Activated CD8-positive, alpha-beta memory T cell treated with anti-CD3 and anti-CD28 coated beads for 48 hours (primary cell): ENCODE results near the gene VARS1.
"Not testable (repeated sequence)": the region's sequence is repeated elsewhere in the genome, so short reads cannot be mapped to it uniquely, and the experiment has no call there.

ENCODE experiments used
- DNase-seq, 3 experiments: peaks; one replicate each; pipeline ENCODE4 v3.0.0-alpha.2; 2020; ENCODE audit warnings: low read depth in 2 of 3, low spot score in 2 of 3

Gene VARS1

GRCh38 chr6:31822036-31822821 is 26.7 kb upstream of the VARS1 start:
- no peak for DNase-seq

DNA sequence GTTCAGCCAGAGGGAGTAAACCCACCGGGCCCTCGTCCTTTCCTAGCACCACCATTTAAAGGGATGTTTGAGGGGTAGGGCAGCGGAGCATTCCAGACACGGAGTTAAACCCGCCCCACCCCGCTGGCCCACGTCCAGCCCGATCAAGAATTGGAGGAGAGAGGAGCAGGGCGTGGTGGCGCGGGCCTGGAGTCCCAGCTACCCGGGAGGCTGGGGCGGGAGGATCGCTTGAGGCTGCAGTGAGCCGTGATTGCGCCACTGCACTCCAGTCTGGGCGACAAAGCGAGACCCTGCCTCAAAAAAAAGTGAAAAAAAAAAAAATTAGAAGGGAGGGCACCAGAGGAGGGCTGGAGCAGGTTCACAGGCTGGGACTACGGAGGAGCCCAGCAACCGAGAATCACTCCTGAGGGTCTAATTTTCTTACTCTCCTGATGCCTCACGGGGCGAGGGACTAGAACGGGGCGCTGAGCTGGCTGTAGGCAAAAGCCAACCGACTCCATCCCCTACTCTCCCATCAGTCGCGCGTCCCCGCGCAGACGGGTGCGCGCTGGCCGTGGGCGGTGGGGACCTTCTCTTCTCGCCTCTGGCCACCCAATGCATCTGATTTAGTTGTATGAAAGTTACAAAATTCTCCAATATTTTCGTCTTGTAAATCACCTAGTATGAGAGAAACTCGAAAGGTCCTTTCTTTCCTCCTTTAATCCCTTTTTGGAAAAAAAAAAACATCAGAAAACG is 25.9 kb upstream of the VARS1 start:
- DNase-seq = no peak

DNA sequence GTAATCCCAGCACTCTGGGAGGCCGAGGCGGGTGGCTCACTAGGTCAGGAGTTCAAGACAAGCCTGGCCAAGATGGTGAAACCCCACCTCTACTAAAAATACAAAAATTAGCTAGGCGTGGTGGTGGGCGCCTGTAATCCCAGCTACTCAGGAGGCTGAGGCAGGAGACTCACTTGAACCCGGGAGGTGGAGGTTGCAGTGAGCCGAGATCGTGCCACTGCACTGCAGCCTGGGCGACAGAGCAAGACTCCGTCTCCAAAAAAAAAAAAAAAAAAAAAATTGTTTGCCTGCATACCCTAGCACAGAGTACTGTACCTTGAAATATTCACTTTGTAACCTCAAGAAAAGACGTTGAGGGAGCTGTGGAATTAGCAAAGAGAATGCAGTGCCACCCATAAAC is 24.8 kb upstream of the VARS1 start:
- DNase-seq = not testable (repeated sequence)

GRCh38 chr6:31819871-31820299 is 24.3 kb upstream of the VARS1 start:
- DNase-seq = no peak

DNA sequence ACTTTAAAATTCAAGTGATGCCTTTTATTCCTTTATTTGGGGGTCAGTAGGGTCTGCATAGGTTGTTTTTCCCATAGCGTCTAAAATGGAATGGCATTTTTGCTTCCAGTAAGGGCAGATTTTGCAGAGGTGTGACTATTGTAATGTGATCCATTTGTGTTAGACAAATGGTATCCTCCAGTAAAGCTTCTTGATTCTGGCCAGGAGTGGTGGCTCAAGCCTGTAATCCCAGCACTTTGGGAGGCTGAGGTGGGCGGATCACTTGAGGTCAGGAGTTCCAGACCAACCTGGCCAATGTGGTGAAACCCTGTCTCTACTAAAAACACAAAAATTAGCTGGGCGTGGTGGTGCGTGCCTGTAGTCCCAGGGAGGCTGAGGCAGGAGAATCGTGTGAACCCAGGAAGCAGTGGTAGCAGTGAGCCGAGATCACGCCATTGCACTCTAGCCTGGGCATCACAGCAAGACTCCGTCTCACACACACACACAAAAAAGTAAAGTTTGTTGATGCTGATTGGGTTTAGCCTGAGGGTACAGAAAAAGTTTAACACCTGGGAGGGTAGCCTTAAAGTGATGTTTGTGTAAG is 22.5 kb upstream of the VARS1 start:
- DNase-seq = not testable (repeated sequence)

GRCh38 chr6:31817133-31817928 is 21.8 kb upstream of the VARS1 start:
- DNase-seq = not testable (repeated sequence)

DNA sequence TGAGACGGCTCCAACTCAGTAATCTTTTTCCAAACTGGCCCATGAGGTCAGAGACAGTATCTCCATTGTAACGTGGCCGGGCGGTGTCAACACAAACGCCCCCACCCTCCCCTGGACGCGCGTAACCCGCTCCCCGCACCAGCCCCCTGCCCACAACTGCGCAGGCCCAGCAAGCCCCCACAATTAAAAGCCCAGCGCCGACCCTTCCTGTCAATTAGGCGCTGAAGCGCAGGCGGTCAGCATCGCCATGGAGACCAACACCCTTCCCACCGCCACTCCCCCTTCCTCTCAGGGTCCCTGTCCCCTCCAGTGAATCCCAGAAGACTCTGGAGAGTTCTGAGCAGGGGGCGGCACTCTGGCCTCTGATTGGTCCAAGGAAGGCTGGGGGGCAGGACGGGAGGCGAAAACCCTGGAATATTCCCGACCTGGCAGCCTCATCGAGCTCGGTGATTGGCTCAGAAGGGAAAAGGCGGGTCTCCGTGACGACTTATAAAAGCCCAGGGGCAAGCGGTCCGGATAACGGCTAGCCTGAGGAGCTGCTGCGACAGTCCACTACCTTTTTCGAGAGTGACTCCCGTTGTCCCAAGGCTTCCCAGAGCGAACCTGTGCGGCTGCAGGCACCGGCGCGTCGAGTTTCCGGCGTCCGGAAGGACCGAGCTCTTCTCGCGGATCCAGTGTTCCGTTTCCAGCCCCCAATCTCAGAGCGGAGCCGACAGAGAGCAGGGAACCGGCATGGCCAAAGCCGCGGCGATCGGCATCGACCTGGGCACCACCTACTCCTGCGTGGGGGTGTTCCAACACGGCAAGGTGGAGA is 19.7 kb upstream of the VARS1 start, which contains the start of the genes HSPA1A and HSPA1L:
HSPA1A (plus strand) TSS at position 519 of the 814 bp plus-strand sequence; CDS start at position 733, 214 bp downstream.
HSPA1L (minus strand) TSS at position 259 of the 814 bp plus-strand sequence. CDS start 3,311 bp downstream, outside the sequence.
- peak in 1 of 3 experiments; percentile 51 for DNase-seq

DNA sequence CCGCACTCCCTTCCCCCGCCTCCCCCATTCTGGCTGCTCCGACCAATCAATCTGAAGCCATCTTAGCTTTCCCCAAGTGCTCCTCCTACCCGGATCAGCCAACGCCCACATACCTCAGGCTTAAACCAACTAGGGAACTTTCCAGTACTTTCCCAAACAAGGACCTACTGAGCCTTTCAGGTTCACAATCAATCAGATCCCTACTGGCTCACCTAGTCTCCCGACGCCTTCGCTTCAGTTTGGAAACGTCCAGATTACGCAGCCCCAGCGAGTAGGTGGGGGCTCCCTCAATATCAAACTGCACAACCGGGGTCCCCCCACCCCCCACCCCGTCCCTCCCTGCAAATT is 19.1 kb upstream of the VARS1 start:
- peak in 1 of 3 experiments; percentile 38 for DNase-seq

DNA sequence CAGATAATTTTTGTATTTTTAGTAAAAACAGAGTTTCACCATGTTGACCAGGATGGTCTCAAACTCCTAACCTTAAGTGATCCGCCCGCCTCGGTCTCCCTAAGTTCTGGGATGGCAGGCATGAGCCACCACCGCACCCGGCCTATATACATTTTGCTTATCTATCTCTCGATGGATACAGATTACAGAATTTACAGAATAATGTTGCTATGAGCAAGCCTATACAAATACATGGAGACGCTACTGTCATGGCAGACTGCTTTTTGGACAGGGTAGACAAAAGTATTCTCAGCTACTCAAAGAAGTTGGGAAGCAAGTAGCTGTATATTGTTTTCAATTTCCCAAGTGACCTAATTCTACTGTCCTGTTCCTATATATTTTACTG is 17.9 kb upstream of the VARS1 start:
- no peak for DNase-seq

GRCh38 chr6:31811645-31812044 is 16.1 kb upstream of the VARS1 start:
- DNase-seq = no peak

DNA sequence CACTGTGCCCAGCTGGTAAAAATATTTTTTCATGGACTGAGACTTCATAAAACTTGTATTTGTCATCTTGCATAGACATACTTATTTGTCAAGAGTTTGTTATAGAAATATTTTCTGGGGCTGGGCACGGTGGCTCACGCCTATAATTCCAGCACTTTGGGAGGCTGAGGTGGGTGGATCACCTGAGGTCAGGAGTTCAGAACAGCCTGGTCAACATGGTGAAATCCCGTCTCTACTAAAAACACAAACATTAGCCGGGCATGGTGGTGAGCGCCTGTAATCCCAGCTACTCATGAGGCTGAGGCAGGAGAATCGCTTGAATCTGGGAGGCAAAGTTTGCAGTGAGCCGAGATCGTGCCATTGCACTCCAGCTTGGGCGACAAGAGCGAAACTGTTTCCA is 13.0 kb upstream of the VARS1 start:
- DNase-seq = not testable (repeated sequence)

DNA sequence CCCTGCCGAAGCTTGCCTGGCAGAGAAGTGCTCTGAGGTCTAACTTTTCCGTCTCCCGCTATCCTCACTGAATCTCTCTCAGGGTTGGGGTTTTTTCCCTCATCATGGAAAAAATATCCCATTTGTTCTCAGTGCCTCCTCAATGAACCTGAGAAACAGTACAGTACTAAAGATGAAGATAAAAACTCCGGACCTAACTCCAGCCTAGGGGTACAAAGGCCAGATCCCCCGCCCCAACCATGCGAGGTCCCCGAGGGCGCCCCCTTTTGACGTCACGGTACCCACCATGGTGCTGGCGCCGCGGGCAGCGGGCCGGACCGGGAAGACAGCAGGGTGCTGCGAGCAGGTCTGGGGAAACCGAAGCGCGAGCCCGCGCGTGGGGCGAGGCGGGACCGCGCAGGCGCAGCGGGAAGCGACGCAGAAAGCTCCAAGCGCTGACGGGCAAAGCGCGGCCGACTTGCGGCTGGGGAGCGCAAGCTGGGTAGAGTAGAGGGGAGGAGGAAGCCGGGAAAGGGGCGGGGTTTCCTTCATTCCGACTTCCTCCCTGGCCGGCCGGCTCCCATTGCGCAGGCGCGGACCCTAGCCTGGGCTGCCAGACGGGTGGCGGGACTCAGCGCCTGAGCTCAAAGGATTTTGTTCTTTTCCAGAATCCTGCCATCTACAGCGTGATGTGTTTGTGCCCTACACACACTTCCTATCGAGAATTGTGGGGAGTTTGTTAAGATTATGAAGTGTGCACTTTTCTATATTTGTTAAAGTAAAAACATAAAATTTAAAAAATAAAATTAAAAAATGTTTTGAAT is 11.1 kb upstream of the VARS1 start, which contains the start of gene LSM2:
LSM2 (minus strand) TSS at position 497 of the 803 bp plus-strand sequence; CDS start at position 288, 209 bp downstream.
- peak; percentile 82 to 97 (median 94) for DNase-seq

DNA sequence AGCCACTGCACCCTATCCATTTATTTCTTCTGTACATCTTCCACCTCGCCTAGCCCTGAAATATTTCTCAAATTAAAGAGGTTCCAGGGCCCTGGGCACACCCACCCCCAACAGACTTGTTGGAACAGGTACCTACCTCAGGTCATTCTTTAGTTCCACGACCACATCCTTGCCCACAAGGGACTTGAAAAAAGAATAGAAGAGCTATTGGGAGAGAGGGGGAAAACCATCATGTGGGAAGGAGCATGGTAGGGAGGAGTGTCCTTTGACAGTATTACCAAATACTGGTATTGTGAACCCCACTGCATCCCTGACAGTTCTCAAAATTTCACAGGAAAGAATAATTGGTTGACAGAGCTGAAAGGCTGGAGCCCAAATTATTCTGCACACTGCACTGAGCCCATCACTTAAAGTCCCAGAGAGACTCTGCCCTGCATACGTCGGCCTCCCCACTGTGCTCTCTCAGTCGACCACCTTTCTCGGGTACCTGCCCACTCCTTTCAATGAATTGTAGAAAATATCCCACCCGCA is 10.5 kb upstream of the VARS1 start:
- no peak for DNase-seq

DNA sequence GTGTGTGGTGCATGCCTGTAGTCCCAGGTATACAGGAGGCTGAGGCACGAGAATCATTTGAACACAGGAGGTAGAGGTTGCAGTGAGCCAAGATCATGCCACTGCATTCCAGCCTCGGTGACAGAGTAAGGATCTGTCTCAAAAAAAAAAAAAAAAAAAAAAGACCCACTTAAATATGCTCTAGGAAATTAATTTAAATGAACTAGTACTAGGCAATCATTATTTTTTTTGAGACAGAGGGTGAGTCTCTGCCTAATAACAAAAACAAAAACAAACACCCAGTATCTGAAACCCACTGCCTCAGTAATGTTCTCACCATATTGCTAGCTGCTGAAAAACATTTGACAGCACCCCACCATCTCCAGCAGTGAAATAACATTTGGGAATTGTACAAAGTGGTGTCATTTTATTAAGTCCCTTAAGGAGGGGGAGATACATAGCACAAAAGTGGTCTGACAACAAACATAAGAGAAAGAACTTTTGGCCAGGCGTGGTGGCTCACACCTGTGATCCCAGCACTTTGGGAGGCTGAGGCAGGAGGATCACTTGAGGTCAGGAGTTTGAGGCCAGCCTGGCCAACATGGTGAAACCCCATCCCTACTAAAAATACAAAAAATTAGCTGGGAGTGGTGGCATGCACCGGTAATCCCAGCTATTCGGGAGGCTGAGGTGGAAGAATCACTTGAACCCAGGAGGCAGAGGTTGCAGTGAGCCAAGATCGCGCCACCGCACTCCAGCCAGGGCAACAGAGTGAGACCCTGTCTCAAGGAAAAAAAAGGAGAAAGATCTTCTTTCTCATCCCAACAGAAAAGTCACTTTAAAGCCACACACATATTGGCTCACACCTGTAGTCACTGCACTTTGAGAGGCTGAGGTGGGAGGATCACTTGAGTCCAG is 5.7 kb upstream of the VARS1 start:
- not testable (repeated sequence) for DNase-seq

DNA sequence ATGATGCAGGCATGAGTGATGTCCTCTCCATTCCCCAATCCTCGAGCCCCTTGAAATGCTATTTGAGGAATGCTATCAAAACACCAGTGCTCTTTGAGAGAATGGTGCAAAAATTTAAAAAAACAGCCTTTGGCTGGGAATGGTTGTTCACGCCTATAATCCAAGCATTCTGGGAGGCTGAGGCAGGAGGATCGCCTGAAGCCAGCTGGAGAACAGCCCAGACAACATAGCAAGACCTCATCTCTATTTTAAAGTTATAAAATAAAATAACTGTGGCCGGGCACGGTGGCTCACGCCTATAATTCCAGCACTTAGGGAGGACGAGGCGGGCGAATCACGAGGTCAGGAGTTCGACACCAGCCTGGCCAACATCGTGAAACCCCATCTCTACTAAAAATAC is 4.2 kb upstream of the VARS1 start:
- DNase-seq = no peak

DNA sequence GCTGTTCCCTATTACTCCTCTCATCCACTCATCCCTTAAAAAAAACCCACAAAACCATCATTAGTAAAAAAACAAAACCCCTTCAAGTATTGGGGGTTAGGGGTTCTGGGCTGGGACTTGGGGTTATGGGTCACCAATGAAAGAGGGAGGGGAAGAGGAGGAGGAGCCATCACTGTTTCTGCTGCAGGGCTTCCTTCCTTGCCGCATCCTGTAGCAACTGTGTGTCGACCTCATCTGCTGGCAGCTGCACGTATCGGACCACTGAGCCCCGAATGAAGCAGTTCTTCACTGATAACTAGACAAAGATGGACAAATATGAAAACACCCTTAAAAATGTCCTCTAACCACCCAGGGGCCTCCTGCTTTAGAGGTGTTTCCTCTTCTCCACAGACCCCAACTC is 2.0 kb upstream of the VARS1 start:
- no peak for DNase-seq

DNA sequence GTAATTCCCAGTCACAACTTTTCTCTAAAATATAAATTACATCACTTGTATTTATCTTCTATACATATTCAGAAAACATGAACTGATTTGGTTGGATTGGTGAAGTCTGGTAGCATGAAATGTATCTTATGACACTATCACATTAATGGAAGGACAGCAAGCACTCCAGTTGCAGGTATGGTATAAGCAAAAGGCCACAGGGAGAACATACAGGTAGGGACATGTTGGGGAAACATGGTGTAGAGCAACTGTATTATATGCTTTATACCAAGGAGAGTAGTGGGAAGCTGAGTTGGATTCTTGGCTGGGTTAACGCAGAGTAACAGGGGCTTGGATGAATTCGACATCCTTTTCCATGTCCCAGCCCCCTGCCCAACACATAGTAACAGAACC is 1.4 kb upstream of the VARS1 start:
- DNase-seq = no peak
